ENCODE data around the gene SPRY1.
A peak's percentile ranks its signal among the peaks of the same experiment; 100 is the strongest.

The SPRY1 gene, protein sequence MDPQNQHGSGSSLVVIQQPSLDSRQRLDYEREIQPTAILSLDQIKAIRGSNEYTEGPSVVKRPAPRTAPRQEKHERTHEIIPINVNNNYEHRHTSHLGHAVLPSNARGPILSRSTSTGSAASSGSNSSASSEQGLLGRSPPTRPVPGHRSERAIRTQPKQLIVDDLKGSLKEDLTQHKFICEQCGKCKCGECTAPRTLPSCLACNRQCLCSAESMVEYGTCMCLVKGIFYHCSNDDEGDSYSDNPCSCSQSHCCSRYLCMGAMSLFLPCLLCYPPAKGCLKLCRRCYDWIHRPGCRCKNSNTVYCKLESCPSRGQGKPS

DNA sequence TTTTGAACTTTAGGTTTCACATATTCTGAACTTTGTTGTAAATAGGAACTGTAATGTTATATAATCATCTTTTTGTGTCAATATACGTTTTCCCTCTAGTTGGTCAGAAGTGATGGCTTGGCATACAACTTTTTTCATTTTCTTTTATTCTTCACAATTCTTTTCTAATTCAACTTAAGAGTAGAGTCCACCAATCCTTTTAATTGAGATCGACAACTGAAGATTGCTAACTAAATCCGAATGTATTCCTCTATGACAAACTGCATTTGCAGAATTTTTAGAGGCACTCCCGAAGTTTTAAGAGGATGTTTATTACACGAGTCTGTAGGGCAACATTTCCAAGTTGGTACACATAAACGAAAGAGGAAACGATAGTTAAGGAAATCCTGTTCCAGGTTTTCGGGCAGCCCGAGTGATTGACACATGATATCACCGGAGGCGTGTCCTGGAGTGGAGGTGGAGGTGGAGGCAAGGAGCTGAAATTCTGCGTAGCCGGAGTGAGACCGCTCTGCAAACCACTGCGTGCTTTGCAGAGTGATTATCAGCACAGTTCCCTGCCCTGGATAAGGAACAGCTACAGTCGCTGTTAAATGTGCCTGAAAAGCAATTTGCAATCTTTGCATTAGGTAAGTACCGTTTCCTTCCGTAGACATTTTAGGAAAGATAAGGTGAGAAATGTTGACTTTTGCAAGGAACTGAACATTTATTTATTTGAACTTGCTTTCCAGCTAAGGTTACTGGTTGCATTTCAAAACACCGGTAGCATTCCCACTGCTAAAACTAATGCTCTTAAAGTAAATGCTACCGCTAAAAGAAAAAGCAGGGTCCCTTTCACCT, at the start of gene SPRY1:
TSS of gene SPRY1 (plus strand) at position 489 of the 837 bp plus-strand sequence. CDS start 4,797 bp downstream, outside the sequence.
- DNase-seq: peak; percentile 79

DNA sequence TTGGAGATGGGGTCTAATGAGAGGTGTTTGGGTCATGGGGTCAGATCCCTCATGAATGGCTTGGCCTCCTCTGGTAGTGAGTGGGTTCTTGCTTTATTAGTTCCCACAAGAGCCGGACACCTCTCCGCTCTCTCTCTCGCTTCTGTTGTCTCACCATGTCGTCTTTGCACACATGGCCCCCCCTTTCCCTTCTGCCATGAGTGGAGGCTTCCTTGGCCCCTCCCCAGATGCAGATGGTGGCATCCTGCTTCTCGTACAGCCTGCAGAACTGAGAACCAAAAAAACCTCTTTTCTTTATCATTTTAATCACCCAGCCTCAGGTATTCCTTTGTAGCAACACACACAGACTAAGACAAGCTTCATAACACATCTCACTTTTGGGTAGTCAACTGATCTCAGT, 49.6 kb upstream of the SPRY1 start:
- no peak for DNase-seq

DNA sequence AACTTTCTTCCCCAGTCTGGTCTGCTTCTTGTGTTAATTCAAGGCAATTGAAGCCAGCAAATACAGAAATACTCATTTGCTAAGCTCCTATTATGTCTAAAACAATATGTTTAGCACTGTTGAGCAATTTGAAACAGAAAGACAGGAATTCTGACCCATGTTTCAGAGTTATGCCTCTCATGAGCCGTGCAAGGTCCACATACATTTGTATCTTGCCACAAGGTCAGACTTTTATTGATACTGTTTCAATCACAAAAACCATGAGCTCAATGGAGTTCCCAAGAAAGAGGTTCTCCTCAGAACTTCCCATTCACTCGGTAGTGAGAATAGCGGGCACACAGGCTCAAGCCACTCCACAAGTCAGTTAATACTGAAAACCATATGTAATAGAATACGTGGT, 47.6 kb upstream of the SPRY1 start:
- DNase-seq: no peak

DNA sequence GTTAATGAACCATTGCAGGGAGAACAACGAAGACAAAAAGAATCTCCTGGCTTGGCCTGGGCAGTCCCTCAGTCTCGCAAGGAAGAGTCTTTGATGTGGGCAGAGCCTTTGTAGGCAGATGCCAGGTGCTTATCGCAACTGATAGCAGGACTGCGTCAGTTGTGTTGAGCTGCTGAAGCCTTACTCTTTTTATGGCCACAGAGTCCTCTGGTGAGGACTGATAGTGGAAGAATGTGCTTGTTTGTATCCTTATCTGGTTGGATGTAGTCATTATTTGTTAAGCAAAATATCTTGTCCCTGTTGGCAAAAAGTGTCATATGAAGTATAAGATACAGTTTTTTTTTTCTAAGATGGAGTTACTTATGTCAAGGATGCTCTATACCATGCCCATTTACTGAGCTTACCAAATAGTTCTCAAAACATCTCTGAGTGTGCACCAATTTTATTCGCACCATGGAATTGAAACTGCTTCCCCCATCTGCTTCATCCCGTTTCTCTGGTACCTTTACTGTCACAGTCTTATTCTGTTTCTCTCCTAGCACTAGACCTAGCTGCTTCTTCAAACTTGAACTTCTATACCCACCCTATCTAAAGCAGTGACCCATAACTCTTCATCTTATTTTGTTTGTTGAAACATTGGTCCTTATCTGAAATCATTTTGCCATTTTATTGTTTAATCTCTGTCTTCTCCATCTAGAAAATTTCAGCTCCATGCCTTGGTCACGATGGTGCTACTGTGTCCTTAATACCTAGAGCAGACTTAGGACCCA, 47.0 kb upstream of the SPRY1 start:
- no peak for DNase-seq

DNA sequence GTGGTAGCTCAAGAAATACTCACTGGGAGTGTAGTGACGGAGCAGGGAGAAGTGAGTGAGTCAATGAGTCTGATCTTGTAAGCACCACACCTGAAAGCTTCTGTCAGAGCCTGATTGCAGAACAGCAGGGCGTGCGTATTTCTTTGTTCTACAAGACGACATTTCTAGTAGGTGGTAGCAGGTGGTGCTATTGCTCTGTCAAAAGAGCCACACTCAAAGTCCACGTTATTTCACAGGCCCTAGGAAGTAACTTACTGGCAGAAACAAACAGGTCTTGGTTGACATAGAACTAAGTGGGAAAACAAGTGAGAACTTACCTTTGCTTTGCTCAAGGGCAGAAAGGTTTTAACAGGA, 46.4 kb upstream of the SPRY1 start:
- DNase-seq: no peak

DNA sequence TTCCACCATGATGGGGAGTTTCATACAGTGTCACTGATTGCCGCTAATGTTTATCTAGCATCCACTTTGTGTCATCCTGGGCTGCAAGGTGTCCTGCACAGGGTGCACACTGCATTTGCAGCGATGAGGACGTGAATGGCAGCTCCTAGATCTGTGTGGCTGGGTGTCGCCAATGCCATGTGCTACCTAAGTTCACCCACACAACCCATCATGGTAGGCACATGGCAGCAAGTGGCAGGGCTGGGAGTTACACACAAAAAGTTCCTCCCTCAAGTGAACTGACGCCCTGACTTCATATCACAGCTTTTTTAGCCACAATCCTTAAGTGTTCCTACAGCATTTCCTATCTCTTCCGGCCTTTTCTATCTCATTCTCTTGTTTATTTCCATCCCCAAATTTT, 45.9 kb upstream of the SPRY1 start:
- DNase-seq: no peak

DNA sequence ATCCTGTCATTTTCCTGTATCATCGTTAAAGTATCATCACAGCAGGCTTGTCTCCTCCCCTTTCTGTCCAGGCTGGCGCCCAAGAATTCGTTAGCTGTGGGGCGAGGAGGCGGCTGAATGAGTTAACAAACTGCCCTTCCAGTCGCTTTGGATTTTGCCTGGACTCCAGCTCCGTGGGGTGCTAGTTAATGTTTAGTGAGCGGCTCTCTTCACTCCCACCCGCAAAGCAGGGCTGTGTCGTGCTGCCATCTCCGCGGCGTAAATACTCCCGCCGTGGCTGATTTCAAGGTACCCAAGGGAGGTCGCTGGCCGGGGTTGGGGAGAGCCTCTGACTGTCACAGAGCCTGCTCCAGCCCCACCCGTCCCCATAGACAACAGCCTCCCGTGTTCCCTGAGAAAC, 44.9 kb upstream of the SPRY1 start:
- DNase-seq: no peak

DNA sequence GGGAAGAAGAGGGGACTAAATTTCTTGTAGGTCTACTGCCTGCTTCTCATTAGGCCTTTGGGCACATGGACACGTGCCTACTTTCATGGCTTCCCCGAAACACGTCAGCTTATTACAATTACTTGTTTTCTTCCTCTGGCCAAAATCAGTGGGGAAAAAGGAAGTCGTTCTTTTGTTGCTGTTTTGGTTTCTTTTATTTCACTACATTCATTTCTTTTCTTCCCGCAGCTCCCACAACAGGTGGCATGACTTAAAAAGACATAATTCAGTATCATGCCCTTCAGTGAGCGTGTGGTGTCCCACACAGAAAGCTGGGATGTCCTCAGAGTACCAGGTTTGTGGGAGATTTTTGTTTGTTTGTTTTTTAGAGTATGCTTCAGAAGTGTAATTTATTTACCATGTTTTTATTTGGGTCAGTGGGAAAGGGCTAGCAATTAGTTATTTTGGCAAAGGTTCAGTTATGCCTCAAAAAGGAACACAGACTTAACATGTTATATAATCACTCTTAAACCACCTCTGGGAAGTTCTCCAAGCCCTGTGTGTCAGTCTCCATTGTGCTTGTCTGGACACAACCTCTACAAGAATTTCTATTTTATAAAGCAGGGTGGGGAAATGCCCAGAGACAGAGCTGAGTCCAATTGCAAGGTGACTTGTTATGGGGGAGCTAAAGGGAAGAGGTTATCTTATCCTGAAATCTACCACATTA, 44.2 kb upstream of the SPRY1 start:
- no peak for DNase-seq

DNA sequence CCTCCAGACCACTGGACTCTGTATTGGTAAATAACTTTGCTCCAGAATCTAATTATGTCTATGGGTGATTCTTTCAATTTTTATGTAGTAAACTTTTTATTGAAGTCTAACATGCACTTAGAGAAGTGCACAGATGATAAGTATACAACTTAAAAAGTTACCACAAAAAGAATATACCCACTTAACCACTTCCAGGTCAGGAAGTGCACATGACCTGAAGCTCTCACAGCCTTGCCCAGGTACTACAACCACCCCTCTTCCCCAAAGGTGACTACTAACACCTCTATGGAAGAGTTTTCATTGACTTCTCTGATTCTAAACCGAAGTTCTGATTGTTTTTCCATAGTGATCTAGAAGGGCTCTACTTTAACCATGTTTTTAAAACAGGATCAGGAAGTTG, 43.6 kb upstream of the SPRY1 start:
- no peak for DNase-seq

DNA sequence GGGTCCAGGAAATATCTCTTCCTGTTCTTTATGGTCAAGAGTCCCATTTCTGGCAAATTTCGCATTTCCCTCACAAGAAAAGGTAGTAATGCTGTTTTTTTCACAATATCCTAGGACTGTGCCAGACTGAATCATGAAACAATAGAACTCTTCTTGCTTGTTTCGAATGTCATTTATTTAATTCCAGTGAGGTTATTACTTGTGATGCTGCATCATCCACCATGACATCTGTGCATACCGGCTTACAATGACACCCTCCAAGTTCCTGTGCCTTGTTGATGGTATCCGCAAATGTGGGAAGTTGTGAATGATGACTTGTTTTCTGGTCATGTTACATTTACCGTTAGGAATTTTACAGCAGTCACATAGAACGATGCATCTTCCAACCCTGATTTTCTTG, 42.9 kb upstream of the SPRY1 start:
- DNase-seq: no peak

DNA sequence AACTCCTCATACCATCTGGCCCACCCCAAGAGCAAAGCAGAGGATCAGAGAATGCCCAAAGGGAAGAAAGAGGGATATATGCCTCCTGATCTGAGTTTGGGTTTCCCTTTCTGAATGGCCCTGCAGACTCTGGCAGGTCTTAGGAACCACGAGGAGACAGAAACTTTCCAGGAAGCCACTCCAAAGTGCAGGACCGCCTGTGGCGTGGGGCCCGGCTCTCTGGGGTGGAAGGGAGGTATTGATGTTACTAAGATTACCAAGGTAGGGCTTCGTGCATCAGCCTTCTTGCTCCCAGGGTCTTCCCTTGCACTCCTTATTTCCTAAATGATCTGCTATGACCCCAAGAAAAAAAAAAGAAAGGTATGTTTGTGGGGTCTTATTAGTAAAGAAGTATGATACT, 41.9 kb upstream of the SPRY1 start:
- DNase-seq: no peak

DNA sequence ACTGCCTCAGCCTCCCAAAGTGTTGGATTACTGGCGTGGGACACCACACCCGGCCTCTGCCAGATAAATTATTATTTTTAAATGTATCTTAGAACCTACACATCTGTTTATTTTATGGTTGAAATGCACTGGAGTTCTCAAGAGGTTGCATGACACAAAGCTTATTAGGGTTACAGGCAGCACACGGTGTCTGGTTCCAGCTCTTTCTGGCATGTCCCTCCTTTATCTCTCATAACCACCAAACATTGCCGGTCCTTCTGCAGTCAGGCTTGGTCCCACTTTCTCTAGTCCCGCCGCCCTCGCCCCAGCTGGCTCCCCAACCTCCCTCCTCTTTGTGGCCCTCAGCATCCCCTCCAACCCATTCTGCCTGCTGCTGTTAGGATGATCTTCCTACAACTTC, 39.7 kb upstream of the SPRY1 start:
- no peak for DNase-seq

DNA sequence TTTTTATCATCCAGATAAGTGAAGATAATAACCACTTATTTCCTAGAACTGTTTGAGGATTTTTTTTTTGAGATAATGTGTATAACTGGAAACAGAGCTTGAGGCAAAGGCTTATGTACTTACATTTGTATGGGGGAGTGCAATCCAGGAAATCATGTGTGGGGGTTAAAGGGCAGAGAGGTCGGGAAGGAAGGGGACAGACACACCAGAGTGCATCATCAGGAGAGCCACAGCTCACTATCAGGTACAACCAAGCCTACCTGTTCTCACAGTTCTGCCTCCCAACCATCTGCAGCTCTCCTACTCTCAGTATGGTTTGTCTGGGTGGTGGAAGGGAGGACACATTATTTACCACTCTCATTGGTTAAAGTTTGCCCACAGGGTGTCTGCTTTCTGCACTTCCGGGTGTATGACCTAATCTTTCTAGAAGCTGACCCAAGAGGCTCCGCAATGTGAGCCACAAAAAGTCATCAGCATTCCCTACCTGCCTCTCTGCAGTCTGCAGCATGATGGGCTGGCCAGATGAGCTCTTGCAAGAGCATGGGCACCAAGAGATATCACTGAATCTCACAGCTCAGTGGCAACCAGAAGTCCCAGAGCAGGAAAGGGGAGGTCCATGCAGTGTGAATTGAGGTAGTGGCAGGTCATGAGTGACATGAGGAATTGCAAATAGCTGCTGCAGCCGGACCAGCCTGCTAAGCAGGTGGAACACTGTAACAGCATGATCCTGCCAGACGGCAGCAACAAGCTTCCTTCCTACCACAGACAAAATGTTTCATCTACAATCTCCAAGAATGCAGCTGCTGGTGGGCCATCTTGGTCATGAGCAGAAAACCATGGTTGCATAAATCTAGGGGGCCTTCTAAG, 36.9 kb upstream of the SPRY1 start:
- DNase-seq: no peak

DNA sequence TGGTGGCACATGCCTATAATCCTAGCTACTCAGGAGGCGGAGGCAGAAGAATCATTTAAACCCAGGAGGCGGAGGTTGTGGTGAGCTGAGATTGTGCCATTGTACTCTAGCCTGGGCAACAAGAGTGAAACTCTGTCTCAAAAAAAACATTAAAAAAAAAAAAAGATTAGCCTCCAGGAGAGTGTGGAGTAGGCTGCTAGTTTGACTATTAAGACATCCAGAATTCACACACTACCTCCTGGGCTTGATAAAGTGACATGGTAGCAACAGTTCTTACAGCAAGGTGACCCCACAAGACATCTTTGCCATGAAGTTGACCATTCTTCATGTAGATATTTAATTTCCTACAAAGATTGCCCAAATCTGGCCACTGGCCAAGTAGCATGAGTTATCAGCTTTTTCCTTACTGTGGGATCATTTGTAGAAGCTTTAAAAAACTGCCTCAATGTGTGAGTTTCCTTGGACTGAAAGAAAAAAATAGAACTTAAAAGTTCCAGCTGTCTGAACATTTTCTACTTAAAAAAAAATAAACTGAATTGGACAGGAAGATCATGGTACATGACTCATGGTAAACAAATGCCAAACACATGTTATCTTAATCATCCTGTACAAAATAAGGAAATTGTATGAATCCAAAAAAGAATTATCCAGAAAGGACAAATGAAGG, 35.3 kb upstream of the SPRY1 start:
- DNase-seq: no peak

DNA sequence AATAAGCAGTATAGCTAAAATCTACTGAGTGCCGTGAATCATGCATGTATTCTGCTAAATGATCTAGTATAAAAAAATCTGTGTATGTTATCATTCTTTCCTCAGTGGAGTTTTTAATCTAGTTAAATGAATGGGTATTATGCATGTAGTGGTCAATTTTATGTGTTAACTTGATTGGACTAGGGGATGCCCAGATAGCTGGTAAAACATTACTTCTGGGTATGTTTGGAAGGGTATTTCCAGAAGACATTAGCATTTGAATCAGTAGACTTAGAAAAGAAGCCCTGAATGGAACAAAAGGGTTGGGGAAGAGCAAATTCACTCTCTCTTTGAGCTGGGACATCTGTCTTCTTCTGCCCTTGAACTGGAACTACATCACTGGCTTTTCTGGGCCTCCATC, 34.5 kb upstream of the SPRY1 start:
- no peak for DNase-seq

DNA sequence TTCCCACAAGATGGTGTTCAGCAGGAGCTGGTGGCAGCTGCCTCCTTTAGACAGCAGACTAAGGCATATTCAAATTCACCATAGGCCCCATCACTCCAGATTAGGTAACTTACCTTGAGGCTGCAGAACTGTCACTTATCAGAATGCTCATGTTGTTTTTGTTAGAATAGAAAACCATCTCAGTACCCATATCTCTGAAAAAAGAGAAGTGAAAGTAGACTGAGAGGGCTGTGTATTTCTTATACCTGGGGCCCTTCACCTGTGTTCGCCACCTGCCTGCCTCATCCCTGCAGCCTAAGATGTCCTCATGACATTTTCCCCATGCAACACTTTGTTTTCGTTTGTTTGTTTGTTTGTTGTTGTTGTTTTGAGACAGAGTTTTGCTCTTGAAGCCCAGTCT, 32.9 kb upstream of the SPRY1 start:
- no peak for DNase-seq

DNA sequence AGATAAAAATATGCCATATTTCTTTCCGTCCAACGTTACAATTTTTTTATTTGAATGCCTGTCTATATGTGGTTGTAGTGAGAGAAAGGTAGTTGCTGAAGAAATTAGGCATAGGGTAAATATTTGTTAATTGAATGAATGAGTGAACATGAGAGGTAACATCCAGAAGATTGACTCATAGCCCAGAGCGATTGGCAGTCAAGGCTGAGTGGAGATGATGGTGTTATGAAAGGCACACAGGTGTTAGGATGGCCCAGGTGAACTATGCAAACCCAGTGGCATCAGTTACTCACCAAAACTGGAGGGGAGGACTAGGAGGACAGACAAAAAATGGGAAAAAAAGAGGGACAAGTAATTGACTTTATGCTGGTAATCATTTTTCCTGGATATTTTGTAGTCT, 31.7 kb upstream of the SPRY1 start:
- no peak for DNase-seq

DNA sequence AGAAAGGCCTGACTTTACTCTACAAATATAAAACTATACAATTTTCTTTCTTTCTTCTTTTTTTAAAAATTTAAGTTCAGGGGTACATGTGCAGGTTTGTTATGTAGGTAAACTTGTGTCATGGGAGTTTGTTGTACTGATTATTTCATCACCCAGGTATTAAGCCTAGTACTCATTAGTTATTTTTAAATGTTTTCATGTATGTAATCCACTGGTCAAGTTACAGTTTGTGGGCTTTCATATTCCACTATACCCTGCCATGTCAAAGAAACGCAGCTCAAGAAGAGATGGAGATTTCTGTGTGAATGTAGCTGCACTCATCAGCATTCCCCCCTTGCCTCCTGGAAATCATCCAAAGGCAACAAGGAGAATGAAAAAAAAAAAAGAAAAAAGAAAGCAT, 31.2 kb upstream of the SPRY1 start:
- no peak for DNase-seq

DNA sequence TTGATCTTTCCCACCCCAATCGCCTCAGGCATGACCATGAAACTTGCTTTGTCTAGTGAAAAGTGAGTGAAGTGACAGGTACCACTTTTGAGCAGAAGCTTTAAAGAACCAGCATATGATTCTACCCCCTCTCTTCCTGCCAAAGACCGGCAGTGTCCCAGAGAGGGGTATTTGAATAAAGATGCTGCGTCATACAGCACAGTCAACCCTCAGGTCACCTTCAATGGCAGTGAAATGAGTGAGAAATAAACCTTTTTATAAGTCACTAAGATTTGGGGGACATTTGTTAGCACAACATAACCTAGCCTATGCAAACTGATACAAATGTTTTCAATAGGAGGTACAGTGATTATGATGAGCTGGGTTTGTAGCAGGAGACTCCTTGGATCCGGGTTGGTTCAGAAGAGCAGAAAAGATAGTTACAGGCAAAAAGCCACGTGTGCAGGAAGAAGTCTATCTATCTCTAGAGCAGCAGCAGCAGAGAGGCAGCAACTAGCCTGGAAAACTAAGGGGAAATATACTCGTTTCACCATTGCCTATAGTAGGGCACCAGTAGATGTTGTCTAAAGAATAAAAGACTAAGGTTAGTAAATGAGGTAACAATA, 30.3 kb upstream of the SPRY1 start:
- DNase-seq: no peak

DNA sequence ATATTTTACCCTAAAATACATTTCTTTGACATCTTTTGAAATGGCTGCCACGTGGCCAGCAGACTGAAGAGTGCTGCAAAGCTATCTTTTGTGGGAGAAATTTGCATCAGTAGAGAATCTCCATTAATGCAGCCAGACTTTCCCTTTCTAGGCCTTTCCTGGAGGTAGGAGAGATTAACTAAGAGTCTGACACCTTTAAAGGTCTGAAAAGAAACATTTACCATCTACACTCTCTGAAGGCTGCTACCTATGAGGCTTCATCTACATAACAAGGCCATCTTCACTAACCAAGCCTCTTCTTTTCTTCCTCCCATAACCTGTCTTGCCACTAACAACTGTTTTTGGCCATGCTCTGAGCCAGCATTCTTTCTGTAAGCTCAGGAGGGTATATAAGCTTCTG, 17.8 kb upstream of the SPRY1 start:
- no peak for DNase-seq

DNA sequence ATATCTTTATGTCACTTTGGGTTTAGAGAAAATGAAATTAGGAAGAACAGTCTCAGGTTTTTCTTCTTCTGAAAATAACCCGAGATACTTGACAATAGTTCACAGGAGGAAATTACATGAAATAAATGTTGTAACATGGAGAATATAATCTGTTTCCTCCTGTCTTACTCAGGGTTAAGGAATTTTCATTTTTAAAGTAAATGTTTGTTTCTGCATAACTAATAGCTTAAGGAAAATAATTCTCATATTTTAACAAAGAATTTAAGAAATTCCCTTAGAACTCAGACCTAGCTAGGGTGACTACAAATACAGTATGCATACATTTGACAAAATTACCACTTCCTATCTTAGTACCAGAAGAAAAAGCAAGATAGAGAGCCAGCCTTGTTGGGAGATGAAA, 17.2 kb upstream of the SPRY1 start:
- DNase-seq: no peak

Data from activated CD8-positive, alpha-beta memory T cell treated with anti-CD3 and anti-CD28 coated beads, Interleukin-2, amount 50 U/mL, for 4 hours (primary cell).